ENCODE measurements around the gene NALCN.

GRCh38 chr13:101267656-101268055 is 148.7 kb downstream of the NALCN start:
- TF ChIP-seq PKNOX1 (IDR thresholded peaks at IDR 0.05) (no peak), TARDBP (IDR thresholded peaks at IDR 0.05) (no peak), BHLHE40 (IDR thresholded peaks at IDR 0.05; ENCODE audit: borderline replicate concordance) (no peak), ELF4 (IDR thresholded peaks at IDR 0.05) (no peak)

Measured in HEK293T (cell line).